Lower leg skin (tissue), 3 donors: ENCODE data around the gene RPL14.

Source experiments
- POLR2A ChIP-seq, 2 donors: fragments of 450-650 bp; IDR thresholded peaks; one replicate each; pipeline ENCODE4 v1.6.1; 2016 to 2017; ENCODE audit warnings: antibody characterized with exemption in 2 of 2, mild to moderate bottlenecking in 1 of 2, moderate library complexity in 1 of 2
- TF ChIP-seq, protein P1 (sequence below), 3 donors: fragments of 450-650 bp; IDR thresholded peaks; one replicate each; pipeline ENCODE4 v1.5.1; 2016; ENCODE audit warnings: antibody characterized with exemption in 3 of 3, mild to moderate bottlenecking in 3 of 3, moderate library complexity in 2 of 3

DNA sequence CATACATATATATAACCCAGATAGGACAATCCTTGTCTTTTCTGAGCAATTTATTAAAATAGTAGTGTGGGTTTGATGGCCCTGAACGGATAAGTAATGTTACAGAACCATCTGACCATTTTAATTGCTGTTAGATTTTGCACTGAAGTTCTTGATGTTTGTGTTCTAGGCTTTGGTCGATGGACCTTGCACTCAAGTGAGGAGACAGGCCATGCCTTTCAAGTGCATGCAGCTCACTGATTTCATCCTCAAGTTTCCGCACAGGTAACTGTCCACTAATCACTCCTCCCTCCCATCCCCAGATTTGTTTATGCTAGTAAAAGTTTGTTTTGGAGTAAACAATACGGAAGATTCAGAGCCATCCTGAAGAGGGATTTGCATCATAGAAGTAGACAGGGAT is 1.3 kb downstream of the RPL14 start:
- TF ChIP-seq, protein P1, sequence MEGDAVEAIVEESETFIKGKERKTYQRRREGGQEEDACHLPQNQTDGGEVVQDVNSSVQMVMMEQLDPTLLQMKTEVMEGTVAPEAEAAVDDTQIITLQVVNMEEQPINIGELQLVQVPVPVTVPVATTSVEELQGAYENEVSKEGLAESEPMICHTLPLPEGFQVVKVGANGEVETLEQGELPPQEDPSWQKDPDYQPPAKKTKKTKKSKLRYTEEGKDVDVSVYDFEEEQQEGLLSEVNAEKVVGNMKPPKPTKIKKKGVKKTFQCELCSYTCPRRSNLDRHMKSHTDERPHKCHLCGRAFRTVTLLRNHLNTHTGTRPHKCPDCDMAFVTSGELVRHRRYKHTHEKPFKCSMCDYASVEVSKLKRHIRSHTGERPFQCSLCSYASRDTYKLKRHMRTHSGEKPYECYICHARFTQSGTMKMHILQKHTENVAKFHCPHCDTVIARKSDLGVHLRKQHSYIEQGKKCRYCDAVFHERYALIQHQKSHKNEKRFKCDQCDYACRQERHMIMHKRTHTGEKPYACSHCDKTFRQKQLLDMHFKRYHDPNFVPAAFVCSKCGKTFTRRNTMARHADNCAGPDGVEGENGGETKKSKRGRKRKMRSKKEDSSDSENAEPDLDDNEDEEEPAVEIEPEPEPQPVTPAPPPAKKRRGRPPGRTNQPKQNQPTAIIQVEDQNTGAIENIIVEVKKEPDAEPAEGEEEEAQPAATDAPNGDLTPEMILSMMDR (IDR thresholded peaks at IDR 0.05): no peak
- no peak for TF ChIP-seq POLR2A (IDR thresholded peaks at IDR 0.05)
